H1 (cell line): ENCODE data around the gene TFRC. TPM values are rescaled to one million over a fixed set of nuclear protein-coding genes. Genes with fewer than 3 reads are reported as not detected.
"Not testable (repeated sequence)": the region's sequence is repeated elsewhere in the genome, so short reads cannot be mapped to it uniquely, and the experiment has no call there.

Experiments
- CTCF ChIA-PET: fragments of 300-600 bp; sonication (Branson Sonifier 250); formaldehyde crosslinking; loops from one replicate; lab custom pipeline; 2021; ENCODE audit not compliant: partially characterized antibody; lab: Charles Lee
- POLR2A ChIA-PET: fragments of 300-600 bp; sonication (Branson Sonifier 250); formaldehyde crosslinking; loops from one replicate; lab custom pipeline; 2021; ENCODE audit warnings: inconsistent platforms; ENCODE audit not compliant: partially characterized antibody; lab: Charles Lee
- DNase-seq, 2 experiments: peaks; one replicate each; pipeline versions ENCODE4 v3.0.0 to v3.0.0-alpha.2; 2010 to 2022; ENCODE audit warnings: low spot score in 2 of 2, low read depth in 1 of 2, mixed read lengths in 1 of 2
- FAIRE-seq: peaks from 2 replicates; lab custom pipeline; 2011; peaks lifted over from hg19 to GRCh38; lab: Jason Lieb, UNC
- H2AFZ ChIP-seq: 2 replicates; pipeline ENCODE4 v1.8.1; 2012; ENCODE audit warnings: low read length, inconsistent platforms
- H2AK5ac ChIP-seq: 2 replicates; pipeline ENCODE4 v1.6.1; 2013; ENCODE audit warnings: low read depth, low read length
- H2BK120ac ChIP-seq: replicated peaks from 2 replicates; pipeline ENCODE3; 2013; ENCODE audit warnings: low read depth, low read length, inconsistent platforms
- H2BK12ac ChIP-seq: 2 replicates; pipeline ENCODE4 v1.6.1; 2013; ENCODE audit warnings: low read depth, low read length
- H2BK15ac ChIP-seq: 2 replicates; pipeline ENCODE4 v1.6.1; 2013; ENCODE audit warnings: low read length
- H2BK20ac ChIP-seq: 2 replicates; pipeline ENCODE4 v1.6.1; 2013; ENCODE audit warnings: low read length
- H2BK5ac ChIP-seq: 2 replicates; pipeline ENCODE4 v1.6.1; 2013; ENCODE audit warnings: low read depth, low read length
- H3K14ac ChIP-seq: 2 replicates; pipeline ENCODE4 v1.6.1; 2013; ENCODE audit warnings: inconsistent platforms; ENCODE audit not compliant: insufficient read length
- H3K18ac ChIP-seq: 2 replicates; pipeline ENCODE4 v1.6.1; 2013; ENCODE audit warnings: low read length; ENCODE audit errors: extremely low read depth
- H3K23ac ChIP-seq: 2 replicates; pipeline ENCODE4 v1.6.1; 2013; ENCODE audit warnings: inconsistent platforms; ENCODE audit not compliant: insufficient read length
- H3K23me2 ChIP-seq: 2 replicates; pipeline ENCODE4 v1.6.1; 2013; ENCODE audit warnings: low read depth, low read length
- H3K27ac ChIP-seq: 2 replicates; pipeline ENCODE4 v1.6.1; 2011; ENCODE audit warnings: low read depth, low read length, inconsistent platforms
- H3K27me3 ChIP-seq, 4 experiments: replicated peaks in 1 of 4; 1 replicate in 1 of 4; 2 replicates in 3 of 4; pipeline versions ENCODE4 v1.6.1 to v1.8.1; 2011 to 2013; ENCODE audit warnings: low read length in 3 of 4, mild to moderate bottlenecking in 3 of 4, inconsistent platforms in 2 of 4, mixed read lengths in 2 of 4, moderate library complexity in 1 of 4; ENCODE audit not compliant: control insufficient read depth in 3 of 4, insufficient read depth in 3 of 4; ENCODE audit errors: extremely low read depth in 1 of 4
- H3K36me3 ChIP-seq, 4 experiments: 2 replicates each; pipeline versions ENCODE4 v1.6.1 to v1.8.1; 2011 to 2013; ENCODE audit warnings: mild to moderate bottlenecking in 4 of 4, low read length in 3 of 4, moderate library complexity in 2 of 4, control low read depth in 1 of 4, inconsistent platforms in 1 of 4; ENCODE audit not compliant: insufficient read depth in 4 of 4, control insufficient read depth in 2 of 4
- H3K4ac ChIP-seq: replicated peaks from 2 replicates; pipeline ENCODE3; 2013; ENCODE audit warnings: low read length, low read depth, mixed read lengths, inconsistent platforms; ENCODE audit not compliant: insufficient read length
- H3K4me1 ChIP-seq, 4 experiments: replicated peaks in 1 of 4; 1 replicate in 1 of 4; 2 replicates in 3 of 4; pipeline versions ENCODE4 v1.6.1 to v1.8.1; 2011 to 2013; ENCODE audit warnings: low read length in 3 of 4, inconsistent platforms in 2 of 4, mixed read lengths in 1 of 4; ENCODE audit not compliant: insufficient read depth in 4 of 4, control insufficient read depth in 3 of 4
- H3K4me2 ChIP-seq, 2 experiments: 2 replicates each; pipeline versions ENCODE4 v1.6.1 to v1.8.1; 2011 to 2013; ENCODE audit warnings: low read depth in 2 of 2, low read length in 2 of 2, control low read depth in 1 of 2, inconsistent platforms in 1 of 2, mild to moderate bottlenecking in 1 of 2; ENCODE audit not compliant: insufficient read depth in 1 of 2
- H3K4me3 ChIP-seq, 4 experiments: fragments of 200-600, 300-600 bp in 1 of 4; sonication (generic), shearing (Covaris generic), sonication (Bioruptor Twin) in 1 of 4; 2 replicates each; pipeline versions ENCODE4 v1.5.1 to v1.8.1; 2011 to 2016; ENCODE audit warnings: low read length in 4 of 4, low read depth in 3 of 4, control low read depth in 2 of 4, inconsistent platforms in 2 of 4, mild to moderate bottlenecking in 2 of 4, mixed read lengths in 1 of 4, moderate library complexity in 1 of 4; ENCODE audit not compliant: insufficient read depth in 2 of 4; ENCODE audit errors: extremely low read depth in 1 of 4
- H3K56ac ChIP-seq: replicated peaks from 2 replicates; pipeline ENCODE3; 2013; ENCODE audit warnings: low read depth, mild to moderate bottlenecking, mixed read lengths, low read length, inconsistent platforms; ENCODE audit not compliant: insufficient read length
- H3K79me1 ChIP-seq: 2 replicates; pipeline ENCODE4 v1.6.1; 2013; ENCODE audit warnings: low read depth, low read length, control low read depth
- H3K79me2 ChIP-seq, 2 experiments: 2 replicates each; pipeline versions ENCODE4 v1.6.1 to v1.8.1; 2012 to 2013; ENCODE audit warnings: low read length in 2 of 2, mild to moderate bottlenecking in 2 of 2, inconsistent platforms in 1 of 2; ENCODE audit not compliant: insufficient read depth in 2 of 2, control insufficient read depth in 1 of 2
- H3K9ac ChIP-seq, 4 experiments: replicated peaks in 1 of 4; 1 replicate in 1 of 4; 2 replicates in 3 of 4; pipeline versions ENCODE4 v1.6.1 to v1.8.1; 2011 to 2013; ENCODE audit warnings: low read depth in 3 of 4, low read length in 3 of 4, control low read depth in 2 of 4, mild to moderate bottlenecking in 2 of 4, moderate library complexity in 2 of 4, inconsistent platforms in 1 of 4; ENCODE audit errors: extremely low read depth in 1 of 4
- H3K9me3 ChIP-seq, 2 experiments: 2 replicates each; pipeline versions ENCODE4 v1.6.1 to v1.8.1; 2012 to 2013; ENCODE audit warnings: mild to moderate bottlenecking in 2 of 2, moderate library complexity in 2 of 2, control low read depth in 1 of 2, inconsistent platforms in 1 of 2, low read depth in 1 of 2, low read length in 1 of 2, mixed read lengths in 1 of 2; ENCODE audit not compliant: insufficient read depth in 2 of 2
- H4K20me1 ChIP-seq, 2 experiments: replicated peaks in 1 of 2; 2 replicates each; pipeline versions ENCODE3 to v1.8.1; 2011 to 2013; ENCODE audit warnings: inconsistent platforms in 2 of 2, low read length in 2 of 2, mild to moderate bottlenecking in 1 of 2; ENCODE audit not compliant: insufficient read depth in 2 of 2, control insufficient read depth in 1 of 2
- H4K5ac ChIP-seq: 2 replicates; pipeline ENCODE4 v1.6.1; 2013; ENCODE audit warnings: low read length, low read depth, mixed read lengths, inconsistent platforms; ENCODE audit not compliant: insufficient read length
- H4K8ac ChIP-seq: 2 replicates; pipeline ENCODE4 v1.8.0; 2013; ENCODE audit warnings: mild to moderate bottlenecking, moderate library complexity, low read length, inconsistent platforms; ENCODE audit not compliant: insufficient read depth; ENCODE audit errors: extremely low read depth
- H4K91ac ChIP-seq: replicated peaks from 2 replicates; pipeline ENCODE3; 2013; ENCODE audit warnings: low read length, mixed read lengths, inconsistent platforms; ENCODE audit not compliant: insufficient read length
- BRCA1 ChIP-seq: IDR thresholded peaks from 2 replicates; pipeline ENCODE4 v1.6.1; 2012; ENCODE audit warnings: low read depth, low read length, improper control_type of control experiment
- EZH2 ChIP-seq: fragments of 200-600 bp; sonication (generic); IDR thresholded peaks from 2 replicates; pipeline ENCODE4 v1.7.1; 2012; ENCODE audit warnings: low read depth, mild to moderate bottlenecking, moderate library complexity, low read length, inconsistent platforms; ENCODE audit not compliant: severe bottlenecking
- MAX ChIP-seq: IDR thresholded peaks from 2 replicates; pipeline ENCODE4 v1.6.1; 2012; ENCODE audit warnings: inconsistent platforms
- POLR2AphosphoS5 ChIP-seq: IDR thresholded peaks from 2 replicates; pipeline ENCODE4 v1.6.1; 2011; ENCODE audit warnings: low read depth, low read length
- POU5F1 ChIP-seq: IDR thresholded peaks from 2 replicates; pipeline ENCODE4 v1.6.1; 2011; ENCODE audit warnings: low read depth, mild to moderate bottlenecking, low read length, moderate library complexity
- RAD21 ChIP-seq, 2 experiments: IDR thresholded peaks in 1 of 2; conservative IDR thresholded peaks in 1 of 2; 2 replicates each; pipeline ENCODE4 v1.6.1; 2011; ENCODE audit warnings: low read depth in 2 of 2, low read length in 2 of 2, improper control_type of control experiment in 1 of 2, inconsistent platforms in 1 of 2, mild to moderate bottlenecking in 1 of 2, moderate library complexity in 1 of 2
- RFX5 ChIP-seq: IDR thresholded peaks from 2 replicates; pipeline ENCODE4 v1.6.1; 2011; ENCODE audit warnings: low read depth, low read length, improper control_type of control experiment, borderline replicate concordance
- SIRT6 ChIP-seq: IDR thresholded peaks from one replicate; pipeline ENCODE4 v1.7.1; 2012; ENCODE audit warnings: low read length, inconsistent platforms
- SIX5 ChIP-seq: IDR thresholded peaks from 2 replicates; pipeline ENCODE4 v1.6.1; 2011; ENCODE audit warnings: mild to moderate bottlenecking, low read depth, low read length
- SP2 ChIP-seq: IDR thresholded peaks from 2 replicates; pipeline ENCODE4 v1.6.1; 2012; ENCODE audit warnings: mild to moderate bottlenecking, low read length, inconsistent platforms
- SRF ChIP-seq: IDR thresholded peaks from 2 replicates; pipeline ENCODE4 v1.6.1; 2011; ENCODE audit warnings: mild to moderate bottlenecking, low read depth, low read length, moderate library complexity
- SUZ12 ChIP-seq: fragments of 200-600 bp; sonication (generic); IDR thresholded peaks from 2 replicates; pipeline ENCODE4 v1.6.1; 2012; ENCODE audit warnings: mild to moderate bottlenecking, inconsistent platforms, low read length, moderate library complexity, mixed read lengths
- TEAD4 ChIP-seq: IDR thresholded peaks from 2 replicates; pipeline ENCODE4 v1.6.1; 2012; ENCODE audit warnings: low read depth, low read length, inconsistent platforms, mixed read lengths
- WGBS, 2 experiments: shearing (Covaris generic) in 1 of 2; methylation state at CpG; one replicate each; pipeline versions ENCODE4 v1.1.6 to v1.1.7; 2013 to 2015; ENCODE audit warnings: low lambda C conversion rate in 2 of 2, mixed read lengths in 2 of 2, inconsistent platforms in 1 of 2, low coverage in 1 of 2, missing lambda C conversion rate in 1 of 2; ENCODE audit not compliant: insufficient replicate concordance in 2 of 2, insufficient coverage in 1 of 2, insufficient read length in 1 of 2; ENCODE audit errors: extremely low coverage in 1 of 2, missing lambda C conversion rate in 1 of 2; 5-methylcytosine and 5-hydroxymethylcytosine counted together
- polyA plus RNA-seq, 7 experiments: library from polyadenylated mRNA; depleted of rRNA in 3 of 7; stranded (reverse) in 5 of 7; unstranded in 2 of 7; fragments of >200 nt in 5 of 7; fragments of 200-250 nt in 2 of 7; gene quantifications; 1 replicate in 5 of 7; 2 replicates in 1 of 7; 4 replicates in 1 of 7; pipeline versions ENCODE4 v1.2.1 to v1.2.3, GENCODE V29; 2011 to 2013; ENCODE audit warnings: missing spikeins in 2 of 7, mixed read lengths in 2 of 7
- total RNA-seq: library from RNA; stranded (reverse); fragmentation: NEBNext Ultra II Directional; extraction: Animal tissue kit (Norgen Biotek cat#: 25700); gene quantifications from 2 replicates; pipeline ENCODE4 v1.2.1, GENCODE V29; 2021

TFRC gene
- total and polyA plus RNA-seq, 2 of the 8 experiments (the other 6 are each of a cell fraction or from before 2014, with no cell fraction given): 67.3 to 161 TPM

- TF ChIP-seq RAD21 (IDR thresholded peaks at IDR 0.05 in 1 of 2, conservative IDR thresholded peaks at IDR 0.05 in 1 of 2; ENCODE audit: low read depth in 2 of 2, low read length in 2 of 2) (no peak), SIRT6 (no peak), TEAD4 (no peak), MAX (no peak), BRCA1 (no peak), SIX5 (no peak), POU5F1 (0 out of 2 replicates have a peak, but pooled peaks have one; percentile 7), EZH2 (no peak), SUZ12 (no peak), SP2 (no peak), RFX5 (peak; percentile 90), POLR2AphosphoS5 (no peak), SRF (no peak)
Observed at GRCh38 chr3:196057760-196058331, 24.0 kb downstream of the TFRC start (continued).

GRCh38 chr3:196056371-196056770 lies 25.5 kb downstream of the TFRC start:
- DNase-seq, H3K79me1 ChIP-seq, H3K4me2 ChIP-seq, H3K9ac ChIP-seq, H4K20me1 ChIP-seq, H3K18ac ChIP-seq, H3K27me3 ChIP-seq, H3K23me2 ChIP-seq, H2BK5ac ChIP-seq, H3K14ac ChIP-seq, H3K4me1 ChIP-seq, H2AK5ac ChIP-seq, H3K4ac ChIP-seq, H2BK15ac ChIP-seq, H3K4me3 ChIP-seq, H2AFZ ChIP-seq, H3K9me3 ChIP-seq, H2BK20ac ChIP-seq, H4K91ac ChIP-seq, H3K56ac ChIP-seq, H3K23ac ChIP-seq, H4K8ac ChIP-seq, H2BK12ac ChIP-seq, FAIRE-seq, H2BK120ac ChIP-seq, H4K5ac ChIP-seq, H3K79me2 ChIP-seq: not testable (repeated sequence)
- 92% methylated on average over 6 of the region's 6 CpGs; no CpG with 5 or more reads in 1 of the 2 experiments for WGBS, 2 experiments
- Histone ChIP-seq H3K27ac (peak overlapping the region; percentile 68; the same call in 1 of the 2 replicates), H3K36me3 (peaks cover 40 to 87% (median 69%) of the 10 kb centered on the region in 4 experiments)
- CTCF ChIA-PET: interaction anchor here (0.8 to 4.6 kb wide), 4 partner anchors 13 to 141 kb away, joined by 3 to 19 read pairs (median 5); no protein-coding TSS in a partner anchor
- POLR2A ChIA-PET: interaction anchor here (1.8 kb wide), 2 partner anchors 10 to 26 kb away, joined by 4 to 7 read pairs; no protein-coding TSS in a partner anchor
